GM12878 (cell line): Measurements from ENCODE around the gene RHCG. TPM values are rescaled to one million over a fixed set of nuclear protein-coding genes. Genes with fewer than 3 reads are reported as not detected.

Experiments used
- ATAC-seq: fragments of 200-7000 bp; cut with Tn5 transposase; 3 replicates; pipeline ENCODE4 v1.9.1; 2020; ENCODE audit warnings: mild to moderate bottlenecking, moderate library complexity
- BruUV-seq: library from RNA; stranded (reverse); fragments of 400-500 nt; replicated peaks from 2 replicates; lab custom pipeline; 2021; lab: Mats Ljungman, UMichigan
- CTCF ChIA-PET: fragments of 300-600 bp; sonication (Branson Sonifier 250); formaldehyde crosslinking; extraction: SDS; loops from one replicate; lab custom pipeline; 2021; ENCODE audit warnings: inconsistent platforms; lab: Yijun Ruan, JAX
- POLR2A ChIA-PET: fragments of 350-600 bp; formaldehyde crosslinking; extraction: SDS; loops from one replicate; lab custom pipeline; 2021; ENCODE audit warnings: inconsistent platforms; lab: Charles Lee
- RAD21 ChIA-PET: fragments of 300-600 bp; sonication (Branson Sonifier 250); formaldehyde crosslinking; loops from one replicate; lab custom pipeline; 2023; ENCODE audit warnings: antibody characterized with exemption; ENCODE audit not compliant: unreplicated experiment; lab: Charles Lee
- SMC1A ChIA-PET: fragments of 300-600 bp; sonication (Branson Sonifier 250); formaldehyde crosslinking; loops from one replicate; lab custom pipeline; 2023; ENCODE audit not compliant: unreplicated experiment, uncharacterized antibody; lab: Charles Lee
- DNase-seq: peaks from one replicate; pipeline ENCODE4 v3.0.0-alpha.2; 2011; ENCODE audit warnings: low read depth, low spot score
- FAIRE-seq: peaks from 3 replicates; lab custom pipeline; 2011; peaks lifted over from hg19 to GRCh38; lab: Jason Lieb, UNC
- H2AFZ ChIP-seq: 2 replicates; pipeline ENCODE4 v1.6.0; 2011; ENCODE audit warnings: low read depth, low read length, control low read depth; ENCODE audit not compliant: control insufficient read depth
- H3K27ac ChIP-seq: 2 replicates; pipeline ENCODE4 v1.5.1; 2011; ENCODE audit warnings: control low read depth; ENCODE audit not compliant: control insufficient read depth, insufficient read depth
- H3K27me3 ChIP-seq, 2 experiments: replicated peaks in 1 of 2; 2 replicates each; pipeline versions ENCODE4 v1.6.0 to v1.6.1; 2011; ENCODE audit warnings: low read length in 1 of 2; ENCODE audit not compliant: control insufficient read depth in 2 of 2, insufficient read depth in 2 of 2
- H3K36me3 ChIP-seq, 2 experiments: 2 replicates each; pipeline ENCODE4 v1.5.1; 2011; ENCODE audit warnings: low read length in 1 of 2; ENCODE audit not compliant: control insufficient read depth in 2 of 2, insufficient read depth in 2 of 2
- H3K4me1 ChIP-seq: 2 replicates; pipeline ENCODE4 v1.6.1; 2011; ENCODE audit warnings: mild to moderate bottlenecking, low read length, moderate library complexity, mixed read lengths; ENCODE audit not compliant: control insufficient read depth, insufficient read depth
- H3K4me2 ChIP-seq: 2 replicates; pipeline ENCODE4 v1.6.0; 2011; ENCODE audit warnings: control low read depth; ENCODE audit not compliant: control insufficient read depth, insufficient read depth
- H3K4me3 ChIP-seq: fragments of 200-600 bp; sonication (generic); 2 replicates; pipeline ENCODE4 v1.5.1; 2016
- H3K79me2 ChIP-seq: 2 replicates; pipeline ENCODE4 v1.6.0; 2011; ENCODE audit warnings: low read length; ENCODE audit not compliant: control insufficient read depth, insufficient read depth
- H3K9ac ChIP-seq: 2 replicates; pipeline ENCODE4 v1.8.0; 2011; ENCODE audit warnings: low read length, control low read depth, mixed read lengths; ENCODE audit not compliant: control insufficient read depth, insufficient read depth
- H3K9me3 ChIP-seq: replicated peaks from 3 replicates; pipeline ENCODE4 v1.5.1; 2011; ENCODE audit warnings: mild to moderate bottlenecking, low read length; ENCODE audit not compliant: control insufficient read depth, insufficient read depth
- H4K20me1 ChIP-seq: 2 replicates; pipeline ENCODE4 v1.6.0; 2011; ENCODE audit not compliant: control insufficient read depth, insufficient read depth
- BMI1 ChIP-seq: fragments of 450-650 bp; IDR thresholded peaks from 2 replicates; pipeline ENCODE4 v1.6.1; 2016; ENCODE audit warnings: mild to moderate bottlenecking, moderate library complexity, borderline replicate concordance
- CBX3 ChIP-seq: fragments of 200-600 bp; sonication (generic); IDR thresholded peaks from 2 replicates; pipeline ENCODE4 v1.6.1; 2016; ENCODE audit warnings: low read depth, borderline replicate concordance
- CHD4 ChIP-seq: fragments of 200-600 bp; sonication (generic); IDR thresholded peaks from 2 replicates; pipeline ENCODE4 v1.6.1; 2016; ENCODE audit warnings: mild to moderate bottlenecking
- EZH2 ChIP-seq: IDR thresholded peaks from 2 replicates; pipeline ENCODE4 v1.6.1; 2012; ENCODE audit warnings: low read depth, mild to moderate bottlenecking, control low read depth, inconsistent platforms, low read length, borderline replicate concordance; ENCODE audit not compliant: control insufficient read depth
- MYC ChIP-seq: IDR thresholded peaks from 2 replicates; pipeline ENCODE4 v1.6.1; 2011; ENCODE audit warnings: mild to moderate bottlenecking, low read length, moderate library complexity, inconsistent platforms; ENCODE audit not compliant: insufficient read depth, insufficient replicate concordance, insufficient read length, severe bottlenecking
- RBBP5 ChIP-seq: fragments of 200-600 bp; sonication (generic); conservative IDR thresholded peaks from 2 replicates; pipeline ENCODE4 v1.6.1; 2016
- ZNF274 ChIP-seq: IDR thresholded peaks from one replicate; pipeline ENCODE4 v1.8.0; 2011; ENCODE audit not compliant: insufficient read length, insufficient read depth
- ZSCAN29 ChIP-seq: fragments of 450-650 bp; IDR thresholded peaks from 2 replicates; pipeline ENCODE4 v1.6.1; 2017; ENCODE audit warnings: mild to moderate bottlenecking, moderate library complexity
- WGBS: methylation state at CpG from one replicate; pipeline ENCODE4 v1.1.6; 2016; ENCODE audit warnings: low lambda C conversion rate; ENCODE audit not compliant: insufficient replicate concordance, insufficient coverage; ENCODE audit errors: missing lambda C conversion rate; 5-methylcytosine and 5-hydroxymethylcytosine counted together
- in situ Hi-C: fragments of 300-500 bp; cut with MboI; formaldehyde crosslinking; loops from 9 replicates; pipeline ENCODE4 v1.14.3; 2018; ENCODE audit warnings: mixed read lengths
- intact Hi-C: fragments of 100-400 bp; cut with micrococcal nuclease; formaldehyde crosslinking; loops from one replicate; pipeline ENCODE4 v1.14.2; 2022; ENCODE audit not compliant: unreplicated experiment
- polyA plus RNA-seq, 11 experiments: library from polyadenylated mRNA; depleted of rRNA in 4 of 11; unstranded in 6 of 11; stranded (reverse) in 5 of 11; fragments of >200 nt; fragmentation: Nextera tagmentation in 4 of 11; fragmentation: Illumina TruSeq in 1 of 11; extraction: Ambion mirVana in 4 of 11; extraction: Trizol in 1 of 11; gene quantifications; 1 replicate in 1 of 11; 2 replicates in 10 of 11; pipeline versions ENCODE4 v1.2.1 to v1.2.3, GENCODE V29; 2011 to 2016; ENCODE audit warnings: inconsistent platforms in 2 of 11, missing spikeins in 2 of 11, low read depth in 1 of 11
- total RNA-seq, 4 experiments: library from RNA; depleted of rRNA in 3 of 4; stranded (reverse); fragments of >200 nt in 3 of 4; fragmentation: Illumina TruSeq in 1 of 4; extraction: Trizol in 1 of 4; gene quantifications; 2 replicates each; pipeline versions ENCODE4 v1.2.1 to v1.2.3, GENCODE V29; 2013 to 2021
- TF ChIP-seq, protein P1 (sequence below): fragments of 450-650 bp; IDR thresholded peaks from 2 replicates; pipeline ENCODE4 v1.6.1; 2017; ENCODE audit warnings: antibody characterized with exemption, mild to moderate bottlenecking, moderate library complexity
- TF ChIP-seq, protein P2 (sequence below): fragments of 450-650 bp; IDR thresholded peaks from 2 replicates; pipeline ENCODE4 v1.6.1; 2014; ENCODE audit warnings: mild to moderate bottlenecking
- TF ChIP-seq, protein P3 (sequence below): IDR thresholded peaks from 2 replicates; pipeline ENCODE4 v1.6.1; 2011; ENCODE audit warnings: mild to moderate bottlenecking, low read depth, low read length, moderate library complexity; ENCODE audit not compliant: insufficient replicate concordance
- TF ChIP-seq, protein P4 (sequence below): fragments of 450-650 bp; IDR thresholded peaks from 2 replicates; pipeline ENCODE4 v1.6.1; 2017; ENCODE audit warnings: low read depth, mild to moderate bottlenecking, moderate library complexity

Gene RHCG
- total and polyA plus RNA-seq, 10 of the 15 experiments (the other 5 are each of a cell fraction or from before 2014, with no cell fraction given) = 0.05 to 0.11 TPM; not detected in 8

DNA sequence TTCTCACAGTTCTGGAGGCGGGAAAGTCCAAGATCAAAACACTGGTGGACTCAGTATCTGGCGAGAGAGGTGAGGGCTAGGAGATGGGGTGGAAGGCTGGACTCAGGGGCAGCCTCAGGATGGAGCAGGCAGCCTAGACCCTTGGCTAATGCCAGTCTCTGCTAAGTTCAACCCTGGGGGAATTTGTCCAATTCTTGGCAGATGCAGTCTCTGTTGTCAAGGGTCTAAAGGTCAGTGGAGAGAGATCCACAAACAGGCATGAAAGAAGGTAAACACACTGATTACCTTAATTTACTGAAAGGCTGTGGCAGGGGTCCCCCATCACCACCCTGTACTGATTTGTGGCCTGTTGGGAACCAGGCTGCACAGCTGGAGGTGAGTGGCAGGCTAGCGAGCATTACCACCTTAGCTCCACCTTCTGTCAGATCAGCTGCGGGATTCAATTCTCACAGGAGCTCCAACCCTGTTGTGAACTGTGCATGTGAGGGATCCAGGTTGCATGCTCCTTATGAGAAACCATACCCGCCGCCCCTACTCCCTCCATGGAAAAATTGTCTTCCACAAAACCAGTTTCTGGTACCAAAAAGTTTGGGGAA lies 32.5 kb upstream of the RHCG start (continued):
- TF ChIP-seq BMI1 = no peak

DNA sequence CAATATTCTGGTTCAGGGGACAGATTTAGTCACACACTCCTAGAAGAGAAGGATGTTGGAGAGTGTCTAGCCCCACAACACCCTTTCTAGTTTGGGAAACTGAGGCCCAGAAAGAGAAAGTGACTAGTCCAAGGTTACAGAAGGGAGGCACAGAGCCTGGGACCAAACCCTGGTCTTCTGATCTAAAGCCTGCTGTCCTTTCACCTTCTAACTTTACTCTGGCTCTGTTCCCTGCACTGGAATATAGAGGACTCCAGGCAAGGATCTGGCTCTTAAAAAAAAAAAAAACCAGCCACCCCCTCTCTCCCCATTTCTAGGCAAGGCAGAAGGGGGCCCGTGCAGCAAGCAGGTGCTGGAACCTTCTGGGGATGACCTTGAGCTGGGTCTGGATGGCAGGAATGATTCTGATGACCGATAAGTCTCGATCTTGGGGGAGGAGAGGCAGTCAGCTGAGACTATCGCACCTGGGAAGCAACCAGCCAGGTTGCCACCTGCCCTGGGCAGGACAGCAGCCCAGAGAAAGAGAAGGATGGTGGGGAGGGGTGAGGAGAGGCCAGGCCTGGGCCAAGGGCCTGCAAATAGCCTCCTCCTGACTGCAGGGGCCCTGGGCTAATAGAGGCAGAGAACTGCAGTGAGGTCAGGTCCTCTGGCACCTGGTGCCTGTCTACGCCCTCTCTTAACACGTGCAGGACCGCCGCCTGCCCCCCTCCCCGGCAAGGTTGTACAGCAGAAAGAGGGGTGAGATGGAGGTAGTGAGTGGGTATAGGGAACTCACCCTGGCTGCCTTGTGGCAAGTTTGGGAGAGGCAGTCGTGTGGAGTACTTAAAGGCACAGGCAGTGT lies 30.4 kb upstream of the RHCG start:
- Histone ChIP-seq H3K27ac (no peak overlapping the region), H3K79me2 (no peaks in the 10 kb centered on the region), H3K4me3 (no peak overlapping the region), H3K36me3 (no peaks in the 10 kb centered on the region), H3K27me3 (no peaks in the 10 kb centered on the region), H3K4me1 (no peaks in the 10 kb centered on the region; the same call in none of the 2 replicates), H2AFZ (no peak overlapping the region), H3K9ac (no peak overlapping the region), H4K20me1 (no peaks in the 10 kb centered on the region), H3K9me3 (no peaks in the 10 kb centered on the region), H3K4me2 (no peak overlapping the region)
- BruUV-seq = no TSS peak
- WGBS = 44% methylated on average over 10 of the region's 10 CpGs
- CTCF ChIA-PET = no interaction called here
- no peak for DNase-seq
- RAD21 ChIA-PET = no interaction called here
- no peak for FAIRE-seq
- ATAC-seq = no peak
- intact Hi-C loops = no loop called here
- POLR2A ChIA-PET = no interaction called here
- in situ Hi-C loops = no loop called here
- SMC1A ChIA-PET = interaction anchor here (1.4 kb wide), 1 partner anchor 27 kb away, joined by 3 read pairs; no protein-coding TSS in a partner anchor
- no peak for TF ChIP-seq ZSCAN29
- TF ChIP-seq, protein P1, sequence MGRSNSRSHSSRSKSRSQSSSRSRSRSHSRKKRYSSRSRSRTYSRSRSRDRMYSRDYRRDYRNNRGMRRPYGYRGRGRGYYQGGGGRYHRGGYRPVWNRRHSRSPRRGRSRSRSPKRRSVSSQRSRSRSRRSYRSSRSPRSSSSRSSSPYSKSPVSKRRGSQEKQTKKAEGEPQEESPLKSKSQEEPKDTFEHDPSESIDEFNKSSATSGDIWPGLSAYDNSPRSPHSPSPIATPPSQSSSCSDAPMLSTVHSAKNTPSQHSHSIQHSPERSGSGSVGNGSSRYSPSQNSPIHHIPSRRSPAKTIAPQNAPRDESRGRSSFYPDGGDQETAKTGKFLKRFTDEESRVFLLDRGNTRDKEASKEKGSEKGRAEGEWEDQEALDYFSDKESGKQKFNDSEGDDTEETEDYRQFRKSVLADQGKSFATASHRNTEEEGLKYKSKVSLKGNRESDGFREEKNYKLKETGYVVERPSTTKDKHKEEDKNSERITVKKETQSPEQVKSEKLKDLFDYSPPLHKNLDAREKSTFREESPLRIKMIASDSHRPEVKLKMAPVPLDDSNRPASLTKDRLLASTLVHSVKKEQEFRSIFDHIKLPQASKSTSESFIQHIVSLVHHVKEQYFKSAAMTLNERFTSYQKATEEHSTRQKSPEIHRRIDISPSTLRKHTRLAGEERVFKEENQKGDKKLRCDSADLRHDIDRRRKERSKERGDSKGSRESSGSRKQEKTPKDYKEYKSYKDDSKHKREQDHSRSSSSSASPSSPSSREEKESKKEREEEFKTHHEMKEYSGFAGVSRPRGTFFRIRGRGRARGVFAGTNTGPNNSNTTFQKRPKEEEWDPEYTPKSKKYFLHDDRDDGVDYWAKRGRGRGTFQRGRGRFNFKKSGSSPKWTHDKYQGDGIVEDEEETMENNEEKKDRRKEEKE = no peak
- TF ChIP-seq MYC = no peak
- TF ChIP-seq, protein P2, sequence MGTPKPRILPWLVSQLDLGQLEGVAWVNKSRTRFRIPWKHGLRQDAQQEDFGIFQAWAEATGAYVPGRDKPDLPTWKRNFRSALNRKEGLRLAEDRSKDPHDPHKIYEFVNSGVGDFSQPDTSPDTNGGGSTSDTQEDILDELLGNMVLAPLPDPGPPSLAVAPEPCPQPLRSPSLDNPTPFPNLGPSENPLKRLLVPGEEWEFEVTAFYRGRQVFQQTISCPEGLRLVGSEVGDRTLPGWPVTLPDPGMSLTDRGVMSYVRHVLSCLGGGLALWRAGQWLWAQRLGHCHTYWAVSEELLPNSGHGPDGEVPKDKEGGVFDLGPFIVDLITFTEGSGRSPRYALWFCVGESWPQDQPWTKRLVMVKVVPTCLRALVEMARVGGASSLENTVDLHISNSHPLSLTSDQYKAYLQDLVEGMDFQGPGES = no peak
- TF ChIP-seq ZNF274 = no peak
- TF ChIP-seq, protein P3, sequence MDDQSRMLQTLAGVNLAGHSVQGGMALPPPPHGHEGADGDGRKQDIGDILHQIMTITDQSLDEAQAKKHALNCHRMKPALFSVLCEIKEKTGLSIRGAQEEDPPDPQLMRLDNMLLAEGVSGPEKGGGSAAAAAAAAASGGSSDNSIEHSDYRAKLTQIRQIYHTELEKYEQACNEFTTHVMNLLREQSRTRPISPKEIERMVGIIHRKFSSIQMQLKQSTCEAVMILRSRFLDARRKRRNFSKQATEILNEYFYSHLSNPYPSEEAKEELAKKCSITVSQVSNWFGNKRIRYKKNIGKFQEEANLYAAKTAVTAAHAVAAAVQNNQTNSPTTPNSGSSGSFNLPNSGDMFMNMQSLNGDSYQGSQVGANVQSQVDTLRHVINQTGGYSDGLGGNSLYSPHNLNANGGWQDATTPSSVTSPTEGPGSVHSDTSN = no peak
- TF ChIP-seq CBX3 = no peak
- TF ChIP-seq, protein P4, sequence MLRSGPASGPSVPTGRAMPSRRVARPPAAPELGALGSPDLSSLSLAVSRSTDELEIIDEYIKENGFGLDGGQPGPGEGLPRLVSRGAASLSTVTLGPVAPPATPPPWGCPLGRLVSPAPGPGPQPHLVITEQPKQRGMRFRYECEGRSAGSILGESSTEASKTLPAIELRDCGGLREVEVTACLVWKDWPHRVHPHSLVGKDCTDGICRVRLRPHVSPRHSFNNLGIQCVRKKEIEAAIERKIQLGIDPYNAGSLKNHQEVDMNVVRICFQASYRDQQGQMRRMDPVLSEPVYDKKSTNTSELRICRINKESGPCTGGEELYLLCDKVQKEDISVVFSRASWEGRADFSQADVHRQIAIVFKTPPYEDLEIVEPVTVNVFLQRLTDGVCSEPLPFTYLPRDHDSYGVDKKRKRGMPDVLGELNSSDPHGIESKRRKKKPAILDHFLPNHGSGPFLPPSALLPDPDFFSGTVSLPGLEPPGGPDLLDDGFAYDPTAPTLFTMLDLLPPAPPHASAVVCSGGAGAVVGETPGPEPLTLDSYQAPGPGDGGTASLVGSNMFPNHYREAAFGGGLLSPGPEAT = no peak
- TF ChIP-seq RBBP5 = no peak
- no peak for TF ChIP-seq CHD4
- TF ChIP-seq EZH2 = no peak
